Lung (tissue), 12 donors: ENCODE results near the gene TMEM54. TPM values are rescaled to one million over a fixed set of nuclear protein-coding genes. Genes with fewer than 3 reads are reported as not detected.

Experiments
- ATAC-seq: fragments of 200-7000 bp; cut with Tn5 transposase; one replicate; pipeline ENCODE4 v1.9.1; 2020; ENCODE audit warnings: moderate number of reproducible peaks; ENCODE audit not compliant: insufficient read depth, low FRiP score
- DNase-seq, 3 donors: peaks; one replicate each; pipeline ENCODE4 v3.0.0-alpha.2; 2013 to 2017
- H3K27ac ChIP-seq, 2 donors: one replicate each; pipeline ENCODE4 v1.5.1; 2013; ENCODE audit warnings: mild to moderate bottlenecking in 2 of 2, moderate library complexity in 2 of 2, control low read depth in 1 of 2, inconsistent platforms in 1 of 2, low read depth in 1 of 2, low read length in 1 of 2
- H3K27me3 ChIP-seq, 3 donors: one replicate each; pipeline ENCODE4 v1.5.1; 2013; ENCODE audit warnings: low read length in 2 of 3; ENCODE audit not compliant: control insufficient read depth in 3 of 3, insufficient read depth in 3 of 3
- H3K36me3 ChIP-seq, 4 donors: one replicate each; pipeline ENCODE4 v1.5.1; 2013; ENCODE audit warnings: low read length in 4 of 4, mild to moderate bottlenecking in 1 of 4, moderate library complexity in 1 of 4; ENCODE audit not compliant: control insufficient read depth in 4 of 4, insufficient read depth in 4 of 4
- H3K4me1 ChIP-seq, 5 donors: one replicate each; pipeline ENCODE4 v1.5.1; 2013; ENCODE audit warnings: low read length in 5 of 5, mild to moderate bottlenecking in 2 of 5, moderate library complexity in 1 of 5; ENCODE audit not compliant: control insufficient read depth in 5 of 5, insufficient read depth in 5 of 5
- H3K4me3 ChIP-seq: one replicate; pipeline ENCODE4 v1.5.1; 2013; ENCODE audit warnings: mild to moderate bottlenecking, control low read depth, moderate library complexity
- H3K9ac ChIP-seq, 2 donors: one replicate each; pipeline ENCODE4 v1.5.1; 2013; ENCODE audit warnings: low read length in 2 of 2, control low read depth in 1 of 2; ENCODE audit not compliant: insufficient read depth in 1 of 2
- H3K9me3 ChIP-seq, 4 donors: one replicate each; pipeline ENCODE4 v1.5.1; 2013; ENCODE audit warnings: low read length in 3 of 4, mild to moderate bottlenecking in 1 of 4, moderate library complexity in 1 of 4; ENCODE audit not compliant: control insufficient read depth in 4 of 4, insufficient read depth in 3 of 4
- WGBS, 2 donors: extraction: QIAGEN DNeasy Blood & Tissue Kit; methylation state at CpG; one replicate each; pipeline ENCODE4 v1.1.7; 2013; 5-methylcytosine and 5-hydroxymethylcytosine counted together
- polyA plus RNA-seq, 2 donors: library from polyadenylated mRNA; stranded (reverse); fragments of 200-250 nt; gene quantifications; one replicate each; pipeline ENCODE4 v1.2.1, GENCODE V29; 2013
- total RNA-seq, 2 donors: library from RNA; depleted of rRNA in 1 of 2; stranded (reverse); fragments of >200 nt in 1 of 2; gene quantifications; one replicate each; pipeline ENCODE4 v1.2.1, GENCODE V29; 2014 to 2021
- TF ChIP-seq, protein P1 (sequence below): IDR thresholded peaks from 2 replicates; pipeline ENCODE4 v1.5.1; 2012; ENCODE audit warnings: mild to moderate bottlenecking; ENCODE audit errors: control extremely low read depth, extremely low read depth
- donor health status: control.
- donor health status: control.
- donor health status: Bipolar disorder and iron deficiency.
- donor health status: healthy.
- donor health status: DM: yes; HTN: yes; CAD: no.

Gene TMEM54
- total and polyA plus RNA-seq, 4 donors, result 22.4 to 56.6 (median 43.1) TPM

DNA sequence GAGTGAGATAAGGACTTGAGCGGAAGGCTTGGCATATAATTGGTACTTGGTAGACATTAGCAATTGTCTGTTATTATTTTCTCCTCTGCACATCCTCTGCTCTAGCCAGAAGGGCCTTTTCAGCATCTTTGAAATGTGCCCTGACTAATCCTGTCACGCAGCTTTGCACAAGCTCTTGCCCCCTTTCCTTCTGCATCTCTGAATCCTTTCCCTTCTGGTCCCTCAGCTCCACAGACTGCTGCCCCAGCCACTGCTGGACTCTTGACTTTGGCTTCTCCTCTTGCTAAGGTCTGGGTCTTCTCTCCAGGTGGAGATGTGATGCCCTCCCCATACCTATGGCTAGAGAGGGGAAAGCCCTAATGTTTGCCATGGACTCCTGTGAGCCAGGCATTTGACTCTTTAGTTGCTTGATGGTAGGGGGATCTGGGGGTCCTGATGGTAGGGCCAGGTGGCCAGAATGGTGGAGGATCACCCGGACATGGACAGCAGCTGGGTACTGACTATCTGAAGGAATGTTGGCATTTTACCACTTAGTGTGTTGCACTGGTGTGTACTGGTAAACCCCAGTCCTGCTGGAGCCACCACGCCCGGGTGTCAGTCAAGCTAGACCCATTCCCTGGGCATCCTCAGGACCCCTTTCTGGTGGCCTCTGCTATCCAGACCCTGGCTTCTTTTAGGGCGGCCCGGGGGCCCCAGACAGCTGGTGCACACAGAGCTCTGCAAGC, 10.5 kb downstream of the TMEM54 start:
- peaks cover 0 to 6% (median 0%) of the 10 kb centered on the region in 4 donors for H3K9me3 ChIP-seq
- 86 to 87% methylated on average over 7 of the region's 7 CpGs for WGBS, 2 donors
- H3K9ac ChIP-seq, result no peak overlapping the region
- H3K4me3 ChIP-seq, result no peak overlapping the region
- no peaks in the 10 kb centered on the region for H3K36me3 ChIP-seq
- H3K27ac ChIP-seq, result no peak overlapping the region
- DNase-seq (no peak), ATAC-seq (no peak)
- H3K4me1 ChIP-seq, result peaks cover 0 to 12% (median 3%) of the 10 kb centered on the region in 5 donors
- peaks cover 6 to 19% (median 18%) of the 10 kb centered on the region in 3 donors for H3K27me3 ChIP-seq
- TF ChIP-seq, protein P1, sequence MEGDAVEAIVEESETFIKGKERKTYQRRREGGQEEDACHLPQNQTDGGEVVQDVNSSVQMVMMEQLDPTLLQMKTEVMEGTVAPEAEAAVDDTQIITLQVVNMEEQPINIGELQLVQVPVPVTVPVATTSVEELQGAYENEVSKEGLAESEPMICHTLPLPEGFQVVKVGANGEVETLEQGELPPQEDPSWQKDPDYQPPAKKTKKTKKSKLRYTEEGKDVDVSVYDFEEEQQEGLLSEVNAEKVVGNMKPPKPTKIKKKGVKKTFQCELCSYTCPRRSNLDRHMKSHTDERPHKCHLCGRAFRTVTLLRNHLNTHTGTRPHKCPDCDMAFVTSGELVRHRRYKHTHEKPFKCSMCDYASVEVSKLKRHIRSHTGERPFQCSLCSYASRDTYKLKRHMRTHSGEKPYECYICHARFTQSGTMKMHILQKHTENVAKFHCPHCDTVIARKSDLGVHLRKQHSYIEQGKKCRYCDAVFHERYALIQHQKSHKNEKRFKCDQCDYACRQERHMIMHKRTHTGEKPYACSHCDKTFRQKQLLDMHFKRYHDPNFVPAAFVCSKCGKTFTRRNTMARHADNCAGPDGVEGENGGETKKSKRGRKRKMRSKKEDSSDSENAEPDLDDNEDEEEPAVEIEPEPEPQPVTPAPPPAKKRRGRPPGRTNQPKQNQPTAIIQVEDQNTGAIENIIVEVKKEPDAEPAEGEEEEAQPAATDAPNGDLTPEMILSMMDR, result no peak

DNA sequence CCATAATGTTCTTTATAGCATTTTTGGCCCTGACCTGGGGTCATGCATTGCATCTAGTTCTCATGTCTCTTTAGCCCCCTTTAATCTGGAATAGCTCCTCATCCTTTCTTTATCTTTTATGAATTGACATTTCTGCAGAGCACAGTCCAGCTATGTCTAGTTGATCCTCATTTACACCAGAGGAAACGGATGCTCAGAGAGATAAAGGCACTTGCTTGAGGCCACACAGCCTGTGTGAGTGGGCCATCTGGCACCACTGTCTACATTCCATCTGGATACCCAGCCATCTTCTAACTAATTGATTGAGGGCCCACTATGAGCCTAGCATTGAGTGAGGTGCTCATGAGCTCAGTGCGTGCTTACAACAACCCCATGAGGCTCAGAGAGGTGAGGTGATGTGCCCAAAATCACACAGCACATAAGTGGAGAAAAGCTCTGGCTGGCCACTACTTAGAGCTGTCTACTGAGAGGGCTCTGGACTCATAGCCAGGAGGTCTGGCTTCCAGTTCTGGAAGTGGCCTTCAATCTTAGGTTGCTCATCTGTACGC, 11.4 kb downstream of the TMEM54 start:
- no peak overlapping the region for H3K9ac ChIP-seq
- ATAC-seq (no peak), DNase-seq (no peak)
- peaks cover 0 to 6% (median 0%) of the 10 kb centered on the region in 4 donors for H3K9me3 ChIP-seq
- no peak overlapping the region for H3K4me3 ChIP-seq
- H3K4me1 ChIP-seq, result peaks cover 0 to 12% (median 3%) of the 10 kb centered on the region in 5 donors
- peaks cover 6 to 26% (median 25%) of the 10 kb centered on the region in 3 donors for H3K27me3 ChIP-seq
- no peak overlapping the region for H3K27ac ChIP-seq
- WGBS, 2 donors, result 85 to 88% methylated on average over 3 of the region's 3 CpGs
- TF ChIP-seq, protein P1, result no peak
- H3K36me3 ChIP-seq, result no peaks in the 10 kb centered on the region

DNA sequence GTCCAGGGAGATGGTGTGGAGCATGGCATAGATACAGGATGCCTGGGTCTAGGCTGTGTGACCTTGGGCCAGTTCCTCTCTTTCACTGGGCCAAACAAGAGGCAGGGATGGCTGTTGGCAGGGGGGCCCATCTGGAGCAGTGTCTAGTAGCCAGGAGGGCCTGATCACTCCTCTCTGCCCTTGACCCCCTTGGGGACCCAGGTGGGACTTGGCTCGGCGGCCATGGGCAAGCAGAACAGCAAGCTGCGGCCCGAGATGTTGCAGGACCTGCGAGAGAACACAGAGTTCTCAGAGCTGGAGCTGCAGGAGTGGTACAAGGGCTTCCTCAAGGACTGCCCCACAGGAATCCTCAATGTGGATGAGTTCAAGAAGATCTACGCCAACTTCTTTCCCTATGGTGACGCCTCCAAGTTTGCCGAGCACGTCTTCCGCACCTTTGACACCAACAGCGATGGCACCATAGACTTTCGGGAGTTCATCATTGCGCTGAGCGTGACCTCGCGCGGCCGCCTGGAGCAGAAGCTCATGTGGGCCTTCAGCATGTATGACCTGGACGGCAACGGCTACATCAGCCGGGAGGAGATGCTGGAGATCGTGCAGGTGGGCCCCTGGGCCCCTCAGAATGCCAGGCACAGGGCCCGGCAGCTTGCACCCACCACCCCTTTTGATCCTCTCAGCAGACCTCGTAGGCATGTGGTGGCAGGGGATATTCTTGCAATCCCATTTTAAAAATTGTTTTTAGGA, 12.3 kb downstream of the TMEM54 start:
- TF ChIP-seq, protein P1, result no peak
- Histone ChIP-seq H3K4me3 (no peak overlapping the region), H3K4me1 (peaks cover 0 to 8% (median 3%) of the 10 kb centered on the region in 5 donors), H3K27me3 (peaks cover 3 to 32% (median 26%) of the 10 kb centered on the region in 3 donors), H3K9me3 (peaks cover 0 to 6% (median 0%) of the 10 kb centered on the region in 4 donors), H3K36me3 (no peaks in the 10 kb centered on the region), H3K27ac (no peak overlapping the region), H3K9ac (no peak overlapping the region)
- 90 to 94% methylated on average over 24 of the region's 24 CpGs for WGBS, 2 donors
- DNase-seq, result no peak
- ATAC-seq, result no peak
